Body of pancreas (tissue), 4 donors: Measurements from ENCODE around the gene NDUFV3.

ENCODE experiments used
- CTCF ChIP-seq, 7 experiments: fragments of 450-650 bp in 4 of 7; fragments of 200-600 bp in 3 of 7; sonication (generic) in 3 of 7; IDR thresholded peaks; one replicate each; pipeline ENCODE4 v1.5.1; 2016 to 2019; ENCODE audit warnings: antibody characterized with exemption in 7 of 7
- POLR2A ChIP-seq, 3 donors: fragments of 450-650 bp; IDR thresholded peaks; one replicate each; pipeline ENCODE4 v1.6.1; 2016; ENCODE audit warnings: antibody characterized with exemption in 3 of 3, mild to moderate bottlenecking in 2 of 3

GRCh38 chr21:42873096-42873495 is 20.0 kb upstream of the NDUFV3 start:
- no peak for TF ChIP-seq CTCF (IDR thresholded peaks at IDR 0.05)
- no peak for TF ChIP-seq POLR2A (IDR thresholded peaks at IDR 0.05)
